GM23338 (cell line): ENCODE data around the gene OR2C1.

ENCODE experiments used
- CREB1 ChIP-seq: fragments of 250-450 bp; sonication (Bioruptor Pico); IDR thresholded peaks from 2 replicates; pipeline ENCODE4 v1.5.0; 2020; ENCODE audit warnings: low read depth, mild to moderate bottlenecking, moderate library complexity
- EZH2 ChIP-seq: fragments of 200-600 bp; sonication (generic); IDR thresholded peaks from one replicate; pipeline ENCODE4 v1.8.0; 2017; ENCODE audit warnings: antibody characterized with exemption, mild to moderate bottlenecking, low read depth; ENCODE audit not compliant: unreplicated experiment
- EZH2phosphoT487 ChIP-seq: fragments of 200-600 bp; sonication (generic); IDR thresholded peaks from one replicate; pipeline ENCODE4 v1.8.1; 2018; ENCODE audit warnings: antibody characterized with exemption; ENCODE audit not compliant: unreplicated experiment
- NANOG ChIP-seq: IDR thresholded peaks from 2 replicates; pipeline ENCODE4 v1.6.1; 2016; ENCODE audit warnings: antibody characterized with exemption, borderline replicate concordance
- POLR2AphosphoS5 ChIP-seq: IDR thresholded peaks from 2 replicates; pipeline ENCODE4 v1.6.1; 2016; ENCODE audit warnings: antibody characterized with exemption, low read depth
- TF ChIP-seq, protein P1 (sequence below), 2 experiments: fragments of 200-600 bp in 1 of 2; sonication (generic) in 1 of 2; conservative IDR thresholded peaks; 2 replicates each; pipeline versions ENCODE4 v1.5.1 to v1.6.1; 2016 to 2017; ENCODE audit warnings: antibody characterized with exemption in 2 of 2, low read depth in 2 of 2, mild to moderate bottlenecking in 2 of 2, moderate library complexity in 1 of 2
- TF ChIP-seq, protein P2 (sequence below): IDR thresholded peaks from one replicate; pipeline ENCODE4 v1.6.1; 2018; ENCODE audit warnings: antibody characterized with exemption; ENCODE audit not compliant: unreplicated experiment

DNA sequence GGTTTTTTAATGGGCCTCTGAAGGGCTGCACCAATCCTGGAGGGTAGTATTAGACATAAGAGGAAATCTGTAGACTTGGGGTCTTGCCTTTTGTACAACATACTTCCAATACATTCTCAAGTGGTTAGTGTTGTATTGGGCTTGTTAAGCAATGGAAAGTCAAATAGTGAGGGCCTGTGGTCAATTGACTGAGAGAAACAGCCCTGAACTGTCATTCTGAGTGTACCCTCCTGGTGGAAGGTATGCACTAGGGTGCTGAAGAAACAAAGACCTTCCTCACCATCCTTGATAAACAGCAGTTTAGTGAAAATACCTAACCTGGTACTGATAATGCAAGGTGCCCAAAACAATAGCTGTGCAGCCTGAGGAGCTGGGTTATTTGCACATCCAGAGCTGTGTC, 22.2 kb downstream of the OR2C1 start:
- TF ChIP-seq, protein P1, sequence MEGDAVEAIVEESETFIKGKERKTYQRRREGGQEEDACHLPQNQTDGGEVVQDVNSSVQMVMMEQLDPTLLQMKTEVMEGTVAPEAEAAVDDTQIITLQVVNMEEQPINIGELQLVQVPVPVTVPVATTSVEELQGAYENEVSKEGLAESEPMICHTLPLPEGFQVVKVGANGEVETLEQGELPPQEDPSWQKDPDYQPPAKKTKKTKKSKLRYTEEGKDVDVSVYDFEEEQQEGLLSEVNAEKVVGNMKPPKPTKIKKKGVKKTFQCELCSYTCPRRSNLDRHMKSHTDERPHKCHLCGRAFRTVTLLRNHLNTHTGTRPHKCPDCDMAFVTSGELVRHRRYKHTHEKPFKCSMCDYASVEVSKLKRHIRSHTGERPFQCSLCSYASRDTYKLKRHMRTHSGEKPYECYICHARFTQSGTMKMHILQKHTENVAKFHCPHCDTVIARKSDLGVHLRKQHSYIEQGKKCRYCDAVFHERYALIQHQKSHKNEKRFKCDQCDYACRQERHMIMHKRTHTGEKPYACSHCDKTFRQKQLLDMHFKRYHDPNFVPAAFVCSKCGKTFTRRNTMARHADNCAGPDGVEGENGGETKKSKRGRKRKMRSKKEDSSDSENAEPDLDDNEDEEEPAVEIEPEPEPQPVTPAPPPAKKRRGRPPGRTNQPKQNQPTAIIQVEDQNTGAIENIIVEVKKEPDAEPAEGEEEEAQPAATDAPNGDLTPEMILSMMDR (conservative IDR thresholded peaks at IDR 0.05; ENCODE audit: low read depth in 2 of 2): no peak
- TF ChIP-seq, protein P2, sequence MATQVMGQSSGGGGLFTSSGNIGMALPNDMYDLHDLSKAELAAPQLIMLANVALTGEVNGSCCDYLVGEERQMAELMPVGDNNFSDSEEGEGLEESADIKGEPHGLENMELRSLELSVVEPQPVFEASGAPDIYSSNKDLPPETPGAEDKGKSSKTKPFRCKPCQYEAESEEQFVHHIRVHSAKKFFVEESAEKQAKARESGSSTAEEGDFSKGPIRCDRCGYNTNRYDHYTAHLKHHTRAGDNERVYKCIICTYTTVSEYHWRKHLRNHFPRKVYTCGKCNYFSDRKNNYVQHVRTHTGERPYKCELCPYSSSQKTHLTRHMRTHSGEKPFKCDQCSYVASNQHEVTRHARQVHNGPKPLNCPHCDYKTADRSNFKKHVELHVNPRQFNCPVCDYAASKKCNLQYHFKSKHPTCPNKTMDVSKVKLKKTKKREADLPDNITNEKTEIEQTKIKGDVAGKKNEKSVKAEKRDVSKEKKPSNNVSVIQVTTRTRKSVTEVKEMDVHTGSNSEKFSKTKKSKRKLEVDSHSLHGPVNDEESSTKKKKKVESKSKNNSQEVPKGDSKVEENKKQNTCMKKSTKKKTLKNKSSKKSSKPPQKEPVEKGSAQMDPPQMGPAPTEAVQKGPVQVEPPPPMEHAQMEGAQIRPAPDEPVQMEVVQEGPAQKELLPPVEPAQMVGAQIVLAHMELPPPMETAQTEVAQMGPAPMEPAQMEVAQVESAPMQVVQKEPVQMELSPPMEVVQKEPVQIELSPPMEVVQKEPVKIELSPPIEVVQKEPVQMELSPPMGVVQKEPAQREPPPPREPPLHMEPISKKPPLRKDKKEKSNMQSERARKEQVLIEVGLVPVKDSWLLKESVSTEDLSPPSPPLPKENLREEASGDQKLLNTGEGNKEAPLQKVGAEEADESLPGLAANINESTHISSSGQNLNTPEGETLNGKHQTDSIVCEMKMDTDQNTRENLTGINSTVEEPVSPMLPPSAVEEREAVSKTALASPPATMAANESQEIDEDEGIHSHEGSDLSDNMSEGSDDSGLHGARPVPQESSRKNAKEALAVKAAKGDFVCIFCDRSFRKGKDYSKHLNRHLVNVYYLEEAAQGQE: no peak
- TF ChIP-seq CREB1 (no peak), EZH2 (no peak), POLR2AphosphoS5 (no peak), EZH2phosphoT487 (no peak), NANOG (no peak)
